ENCODE measurements around the gene CIBAR2. TPM values are rescaled to one million over a fixed set of nuclear protein-coding genes. Genes with fewer than 3 reads are reported as not detected.
A peak's percentile ranks its signal among the peaks of the same experiment; 100 is the strongest.

CIBAR2 gene
- total and polyA plus RNA-seq, 2 experiments from 2014 or later = not detected

- Histone ChIP-seq H3K4me1 (ENCODE audit: insufficient read depth) (peaks cover 8% of the 10 kb centered on the region; the same call in 1 of the 2 replicates), H3K9me2 (ENCODE audit: insufficient read depth) (no peaks in the 10 kb centered on the region), H3K9ac (no peak overlapping the region), H4K20me1 (ENCODE audit: insufficient read depth) (no peaks in the 10 kb centered on the region), H3K9me3 (ENCODE audit: low read depth) (no peaks in the 10 kb centered on the region), H3F3A (ENCODE audit: insufficient read depth) (no peaks in the 10 kb centered on the region; the same call in 1 of the 2 replicates), H3K27me3 (replicated peaks; ENCODE audit: insufficient read depth) (no peaks in the 10 kb centered on the region), H2AFZ (peak overlapping the region; percentile 55), H3K36me3 (ENCODE audit: low read depth) (no peaks in the 10 kb centered on the region), H3K79me2 (ENCODE audit: insufficient read depth) (no peaks in the 10 kb centered on the region), H3K4me2 (ENCODE audit: unreplicated experiment) (no peak overlapping the region), H3K27ac (no peak overlapping the region), H3K4me3 (no peak overlapping the region)
- no peak for DNase-seq
- TF ChIP-seq EZH2phosphoT487 (IDR thresholded peaks at IDR 0.05; ENCODE audit: insufficient read depth, low read depth) = no peak
- no peak for TF ChIP-seq EZH2 (IDR thresholded peaks at IDR 0.05; ENCODE audit: insufficient read depth, poor library complexity, severe bottlenecking)
- in situ Hi-C loops (cut with MboI) = no loop called here
- WGBS, 2 experiments (ENCODE audit: low coverage in 1 of 2, low lambda C conversion rate in 2 of 2, missing lambda C conversion rate in 2 of 2) = 60 to 64% methylated on average over 11 to 12 of the region's 12 CpGs
Observed at GRCh38 chr16:85136213-85136701, 24.0 kb upstream of the CIBAR2 start.

- in situ Hi-C loops (cut with MboI) = no loop called here
- WGBS, 2 experiments (ENCODE audit: low coverage in 1 of 2, low lambda C conversion rate in 2 of 2, missing lambda C conversion rate in 2 of 2) = 75 to 80% methylated on average over 14 of the region's 14 CpGs
- no peak for TF ChIP-seq EZH2 (IDR thresholded peaks at IDR 0.05; ENCODE audit: insufficient read depth, poor library complexity, severe bottlenecking)
- TF ChIP-seq EZH2phosphoT487 (IDR thresholded peaks at IDR 0.05; ENCODE audit: insufficient read depth, low read depth) = no peak
Observed at GRCh38 chr16:85134789-85135142, 22.5 kb upstream of the CIBAR2 start.

GRCh38 chr16:85134076-85134788 lies 22.0 kb upstream of the CIBAR2 start:
- H3K9me3 ChIP-seq (ENCODE audit: low read depth) = no peaks in the 10 kb centered on the region
- no peak overlapping the region for H3K9ac ChIP-seq
- H2AFZ ChIP-seq = no peak overlapping the region
- 82 to 83% methylated on average over 19 of the region's 19 CpGs for WGBS, 2 experiments (ENCODE audit: low coverage in 1 of 2, low lambda C conversion rate in 2 of 2, missing lambda C conversion rate in 2 of 2)
- no peaks in the 10 kb centered on the region for H3K27me3 ChIP-seq (replicated peaks; ENCODE audit: insufficient read depth)
- no peaks in the 10 kb centered on the region for H3K36me3 ChIP-seq (ENCODE audit: low read depth)
- in situ Hi-C loops (cut with MboI) = no loop called here
- no peak overlapping the region for H3K27ac ChIP-seq
- peaks cover 20% of the 10 kb centered on the region for H3F3A ChIP-seq (ENCODE audit: insufficient read depth)
- H3K79me2 ChIP-seq (ENCODE audit: insufficient read depth) = no peaks in the 10 kb centered on the region
- no peaks in the 10 kb centered on the region for H3K9me2 ChIP-seq (ENCODE audit: insufficient read depth)
- H3K4me1 ChIP-seq (ENCODE audit: insufficient read depth) = peaks cover 25% of the 10 kb centered on the region
- TF ChIP-seq EZH2phosphoT487 (IDR thresholded peaks at IDR 0.05; ENCODE audit: insufficient read depth, low read depth) (no peak), EZH2 (IDR thresholded peaks at IDR 0.05; ENCODE audit: insufficient read depth, poor library complexity, severe bottlenecking) (no peak)
- H3K4me3 ChIP-seq = no peak overlapping the region
- H3K4me2 ChIP-seq (ENCODE audit: unreplicated experiment) = no peak overlapping the region
- DNase-seq = no peak
- no peaks in the 10 kb centered on the region for H4K20me1 ChIP-seq (ENCODE audit: insufficient read depth)

More at GRCh38 chr16:85134789-85135142, 22.5 kb upstream of the CIBAR2 start:
- H3K79me2 ChIP-seq (ENCODE audit: insufficient read depth) = no peaks in the 10 kb centered on the region
- H4K20me1 ChIP-seq (ENCODE audit: insufficient read depth) = no peaks in the 10 kb centered on the region
- H3K9ac ChIP-seq = no peak overlapping the region
- H3F3A ChIP-seq (ENCODE audit: insufficient read depth) = peaks cover 14% of the 10 kb centered on the region
- H3K9me3 ChIP-seq (ENCODE audit: low read depth) = no peaks in the 10 kb centered on the region
- no peak overlapping the region for H2AFZ ChIP-seq
- H3K4me1 ChIP-seq (ENCODE audit: insufficient read depth) = peaks cover 21% of the 10 kb centered on the region
- H3K36me3 ChIP-seq (ENCODE audit: low read depth) = no peaks in the 10 kb centered on the region
- H3K27me3 ChIP-seq (replicated peaks; ENCODE audit: insufficient read depth) = no peaks in the 10 kb centered on the region
- DNase-seq = no peak
- H3K27ac ChIP-seq = no peak overlapping the region
- H3K4me3 ChIP-seq = no peak overlapping the region
- H3K4me2 ChIP-seq (ENCODE audit: unreplicated experiment) = no peak overlapping the region
- H3K9me2 ChIP-seq (ENCODE audit: insufficient read depth) = no peaks in the 10 kb centered on the region

GRCh38 chr16:85133290-85133599 lies 21.0 kb upstream of the CIBAR2 start:
- H3K4me3 ChIP-seq = no peak overlapping the region
- no peaks in the 10 kb centered on the region for H4K20me1 ChIP-seq (ENCODE audit: insufficient read depth)
- no peaks in the 10 kb centered on the region for H3K79me2 ChIP-seq (ENCODE audit: insufficient read depth)
- DNase-seq = no peak
- H3K36me3 ChIP-seq (ENCODE audit: low read depth) = no peaks in the 10 kb centered on the region
- peaks cover 25% of the 10 kb centered on the region for H3K4me1 ChIP-seq (ENCODE audit: insufficient read depth)
- WGBS, 2 experiments (ENCODE audit: low coverage in 1 of 2, low lambda C conversion rate in 2 of 2, missing lambda C conversion rate in 2 of 2) = 89 to 100% methylated on average over 1 of the region's 1 CpG
- peaks cover 20% of the 10 kb centered on the region for H3F3A ChIP-seq (ENCODE audit: insufficient read depth)
- H3K27ac ChIP-seq = no peak overlapping the region
- H2AFZ ChIP-seq = no peak overlapping the region
- H3K4me2 ChIP-seq (ENCODE audit: unreplicated experiment) = no peak overlapping the region
- H3K27me3 ChIP-seq (replicated peaks; ENCODE audit: insufficient read depth) = no peaks in the 10 kb centered on the region
- TF ChIP-seq EZH2phosphoT487 (IDR thresholded peaks at IDR 0.05; ENCODE audit: insufficient read depth, low read depth) = no peak
- no peak for TF ChIP-seq EZH2 (IDR thresholded peaks at IDR 0.05; ENCODE audit: insufficient read depth, poor library complexity, severe bottlenecking)
- H3K9me2 ChIP-seq (ENCODE audit: insufficient read depth) = no peaks in the 10 kb centered on the region
- in situ Hi-C loops (cut with MboI) = no loop called here
- no peaks in the 10 kb centered on the region for H3K9me3 ChIP-seq (ENCODE audit: low read depth)
- H3K9ac ChIP-seq = no peak overlapping the region
